ENCODE measurements around the gene SPINT1.

Gene SPINT1

DNA sequence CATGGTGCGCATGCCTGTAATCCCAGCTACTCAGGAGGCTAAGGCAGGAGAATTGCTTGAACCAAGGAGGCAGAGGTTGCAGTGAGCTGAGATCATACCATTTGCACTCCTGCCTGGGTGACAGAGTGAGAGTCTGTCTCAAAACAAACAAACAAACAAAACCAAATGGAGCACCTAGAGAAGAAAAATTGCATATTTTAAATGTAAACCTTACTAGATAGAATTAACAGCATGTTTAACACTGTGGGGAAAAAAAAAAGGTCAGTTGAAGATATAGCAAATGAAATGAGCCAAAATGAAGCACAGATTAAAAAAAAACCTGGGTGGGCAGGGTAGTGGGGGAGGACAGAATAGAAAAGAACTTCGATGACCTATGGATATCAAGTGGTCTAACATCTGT is 22.7 kb upstream of the SPINT1 start:
- Mint-ChIP-seq H3K9me3 (no peaks in the 10 kb centered on the region), H3K36me3 (ENCODE audit: low read depth) (peaks cover under 1% of the 10 kb centered on the region), H3K4me1 (ENCODE audit: low read depth) (no peaks in the 10 kb centered on the region), H3K4me3 (no peak overlapping the region), H3K27ac (no peak overlapping the region), H3K27me3 (no peaks in the 10 kb centered on the region)
- no peak for DNase-seq

DNA sequence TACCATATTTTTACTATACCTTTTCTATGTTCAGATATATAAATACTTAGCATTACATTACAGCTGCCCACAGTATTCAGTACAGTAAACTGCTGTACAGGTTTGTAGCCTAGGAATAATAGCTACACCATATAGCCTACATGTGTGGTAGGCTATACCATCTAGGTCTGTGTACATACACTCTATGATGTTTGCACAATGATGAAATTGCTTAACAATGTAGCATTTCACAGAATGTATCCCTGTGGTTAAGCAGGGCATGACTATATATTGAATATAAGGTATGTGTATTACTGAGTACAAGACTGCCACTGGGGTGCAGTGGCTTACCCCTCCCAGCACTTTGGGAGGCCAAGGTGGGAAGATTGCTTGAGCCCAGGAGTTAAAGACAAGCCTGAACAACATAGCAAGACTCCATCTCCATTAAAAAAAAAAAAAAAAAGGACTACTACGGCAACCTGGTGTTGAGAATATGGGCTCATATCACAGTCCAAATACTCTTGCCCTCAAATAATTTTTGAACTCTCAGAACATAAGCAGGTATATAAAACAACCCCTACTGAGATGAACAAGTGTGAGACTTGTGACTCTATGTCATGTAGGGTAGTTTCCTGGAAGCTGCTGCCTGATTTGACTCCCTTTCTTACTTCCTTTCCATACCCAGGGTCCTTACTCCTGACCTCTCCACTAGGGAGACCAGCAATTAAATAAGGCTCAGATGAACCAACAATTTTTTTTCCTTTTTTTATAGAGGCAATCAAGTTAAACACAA is 20.1 kb upstream of the SPINT1 start:
- Mint-ChIP-seq H3K36me3 (ENCODE audit: low read depth) (no peaks in the 10 kb centered on the region), H3K27me3 (no peaks in the 10 kb centered on the region), H3K27ac (no peak overlapping the region), H3K4me3 (no peak overlapping the region), H3K4me1 (ENCODE audit: low read depth) (no peaks in the 10 kb centered on the region), H3K9me3 (no peaks in the 10 kb centered on the region)
- DNase-seq: no peak

DNA sequence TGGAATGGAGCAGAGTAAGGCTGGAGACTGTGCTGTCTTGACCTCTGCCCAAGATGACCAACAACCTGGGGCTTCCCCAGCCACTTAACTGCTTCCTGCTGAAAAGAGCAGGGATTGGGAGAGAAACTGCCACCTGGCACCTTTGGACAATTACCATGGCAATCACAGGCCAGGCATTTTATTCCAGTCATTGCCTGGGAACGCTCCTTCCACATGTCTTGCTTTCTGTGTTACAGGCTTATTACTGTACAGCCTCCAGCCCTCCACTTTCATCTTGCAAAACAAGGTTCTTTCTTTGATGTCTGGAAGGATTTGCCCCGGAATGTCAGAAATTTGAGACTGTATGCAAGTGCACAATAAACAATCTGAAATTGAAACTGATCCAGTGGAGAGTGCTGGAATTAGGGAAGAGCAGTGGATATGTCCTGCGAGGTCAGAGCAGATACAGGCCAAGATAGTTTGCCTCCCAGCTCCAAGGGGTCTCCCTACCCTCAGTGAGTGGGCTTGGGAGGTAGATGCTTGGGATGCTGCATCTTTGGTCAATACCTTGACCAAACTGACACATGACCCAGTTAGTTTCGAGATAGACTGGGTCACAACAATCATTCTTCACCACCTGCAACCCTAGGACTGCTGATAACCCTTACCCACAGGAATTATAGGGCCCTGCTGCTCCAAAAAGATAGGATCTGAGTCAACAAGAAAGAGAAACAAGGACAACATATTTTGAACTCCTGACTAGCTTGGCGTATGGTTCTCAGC is 18.0 kb upstream of the SPINT1 start:
- Mint-ChIP-seq H3K27ac (no peak overlapping the region), H3K9me3 (no peaks in the 10 kb centered on the region), H3K4me3 (no peak overlapping the region), H3K27me3 (no peaks in the 10 kb centered on the region), H3K4me1 (ENCODE audit: low read depth) (no peaks in the 10 kb centered on the region), H3K36me3 (ENCODE audit: low read depth) (no peaks in the 10 kb centered on the region)
- no peak for DNase-seq

DNA sequence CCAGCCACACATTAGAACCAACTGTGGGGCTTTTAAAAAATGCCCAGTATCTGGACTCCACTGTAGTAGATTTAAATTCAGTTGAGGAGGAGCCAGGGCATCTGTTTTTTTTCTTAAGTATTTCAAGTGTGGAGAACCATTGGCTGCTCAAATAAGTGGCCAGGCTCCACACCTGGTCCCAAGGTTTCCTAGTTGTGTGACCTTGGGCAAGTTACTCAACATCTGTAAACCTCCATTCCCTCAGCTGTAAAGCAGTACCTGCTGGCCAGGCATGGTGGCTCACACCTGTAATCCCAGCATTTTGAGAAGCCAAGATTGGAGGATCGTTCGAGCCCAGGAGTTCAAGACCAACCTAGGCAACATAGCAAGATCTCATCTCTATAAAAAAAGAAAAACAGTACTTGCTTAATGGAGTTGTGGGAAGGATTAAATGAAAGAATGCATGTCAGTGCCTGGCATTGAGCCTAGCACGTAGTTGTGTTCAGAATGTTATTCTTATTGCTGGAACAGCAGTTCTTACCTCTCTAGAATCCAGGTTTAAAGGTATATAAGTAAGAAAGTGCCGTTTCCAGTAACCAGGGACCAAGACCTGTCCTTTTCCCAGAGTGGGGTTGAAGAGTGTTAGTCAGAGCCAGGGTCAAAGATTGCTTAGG is 17.3 kb upstream of the SPINT1 start:
- Mint-ChIP-seq H3K36me3 (ENCODE audit: low read depth) (no peaks in the 10 kb centered on the region), H3K27ac (no peak overlapping the region), H3K27me3 (no peaks in the 10 kb centered on the region), H3K9me3 (no peaks in the 10 kb centered on the region), H3K4me1 (ENCODE audit: low read depth) (no peaks in the 10 kb centered on the region), H3K4me3 (no peak overlapping the region)
- DNase-seq: no peak

DNA sequence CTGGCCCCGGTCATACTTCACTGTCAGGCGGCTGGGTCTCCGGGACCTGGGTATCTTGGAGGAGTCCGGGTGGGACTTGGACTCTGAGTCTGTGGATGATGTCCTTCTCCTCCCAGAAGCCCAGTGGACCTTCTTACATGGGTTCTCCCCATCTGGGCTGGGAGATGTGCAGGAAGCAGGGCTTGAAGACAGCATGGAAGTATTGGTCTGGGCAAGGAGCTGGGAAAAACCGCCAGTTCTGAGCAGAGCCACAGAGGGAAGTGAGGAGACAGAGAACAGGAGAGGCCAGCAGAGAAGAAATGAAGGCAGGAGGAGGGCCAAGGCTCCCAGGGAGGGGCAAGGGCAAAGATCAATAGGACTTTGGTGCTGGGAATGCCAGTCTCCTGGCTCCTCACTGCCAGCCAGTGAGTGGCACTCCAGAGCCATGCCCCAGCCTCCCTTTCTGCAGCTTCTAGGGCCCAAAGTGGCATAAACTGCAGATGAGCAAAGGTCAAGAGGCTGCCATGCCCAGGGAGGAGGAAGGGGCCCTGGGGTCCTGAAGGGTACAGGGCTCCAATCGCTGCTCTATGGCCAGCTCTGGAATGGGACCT is 15.3 kb upstream of the SPINT1 start, which contains the start of gene PPP1R14D:
Gene PPP1R14D (minus strand): TSS at position 262 of the 590 bp plus-strand sequence. CDS start 67 bp downstream, at position 195.
- no peaks in the 10 kb centered on the region for H3K27me3 Mint-ChIP-seq
- H3K27ac Mint-ChIP-seq: no peak within 1 kb of the TSS
- DNase-seq: no peak
- H3K36me3 Mint-ChIP-seq (ENCODE audit: low read depth): no peaks in the 10 kb centered on the region
- H3K4me3 Mint-ChIP-seq: no peak within 1 kb of the TSS
- no peaks in the 10 kb centered on the region for H3K9me3 Mint-ChIP-seq
- H3K4me1 Mint-ChIP-seq (ENCODE audit: low read depth): no peaks in the 10 kb centered on the region

DNA sequence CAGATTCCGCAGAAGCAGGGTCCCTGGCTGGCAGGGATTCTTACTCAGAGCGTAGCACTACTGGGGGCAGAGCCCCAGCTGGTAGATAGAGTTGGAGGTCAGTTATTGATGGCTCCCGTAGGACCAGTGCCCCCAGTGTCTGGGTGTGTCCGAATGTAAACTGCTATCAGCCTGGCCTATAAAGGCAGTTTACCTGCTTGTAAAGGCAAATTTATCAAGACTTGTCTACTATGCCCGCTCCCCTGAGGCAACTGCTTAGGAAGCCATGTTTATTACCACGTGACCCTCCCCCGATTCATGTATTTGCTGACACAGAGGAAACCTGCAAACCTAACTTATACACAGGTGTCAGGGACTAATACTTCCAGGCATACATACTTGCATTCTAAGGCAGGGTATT is 14.7 kb upstream of the SPINT1 start:
- Mint-ChIP-seq H3K27ac (no peak overlapping the region), H3K9me3 (no peaks in the 10 kb centered on the region), H3K36me3 (ENCODE audit: low read depth) (no peaks in the 10 kb centered on the region), H3K4me1 (ENCODE audit: low read depth) (no peaks in the 10 kb centered on the region), H3K27me3 (no peaks in the 10 kb centered on the region), H3K4me3 (no peak overlapping the region)
- DNase-seq: no peak

DNA sequence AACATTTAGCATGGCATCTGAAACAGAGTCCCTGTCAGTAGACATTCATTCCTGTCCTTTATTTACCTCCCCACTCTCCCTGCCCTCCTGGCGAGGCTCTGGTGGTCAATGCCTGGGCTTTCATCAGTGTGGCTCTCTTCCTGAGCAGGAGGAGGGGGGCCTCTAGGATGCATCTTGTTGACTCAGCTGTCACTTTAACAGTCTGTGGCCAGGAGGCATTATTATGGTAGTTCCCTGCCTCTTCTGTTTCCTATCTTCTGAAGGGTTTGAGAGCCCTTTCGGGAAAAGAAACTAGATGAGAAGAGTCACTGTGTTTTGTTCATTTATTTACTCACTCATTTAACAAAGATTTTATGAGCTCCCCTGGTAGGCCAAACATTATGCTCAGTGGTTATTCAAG is 13.0 kb upstream of the SPINT1 start:
- Mint-ChIP-seq H3K36me3 (ENCODE audit: low read depth) (no peaks in the 10 kb centered on the region), H3K4me1 (ENCODE audit: low read depth) (no peaks in the 10 kb centered on the region), H3K4me3 (no peak overlapping the region), H3K9me3 (no peaks in the 10 kb centered on the region), H3K27ac (no peak overlapping the region), H3K27me3 (no peaks in the 10 kb centered on the region)
- no peak for DNase-seq

DNA sequence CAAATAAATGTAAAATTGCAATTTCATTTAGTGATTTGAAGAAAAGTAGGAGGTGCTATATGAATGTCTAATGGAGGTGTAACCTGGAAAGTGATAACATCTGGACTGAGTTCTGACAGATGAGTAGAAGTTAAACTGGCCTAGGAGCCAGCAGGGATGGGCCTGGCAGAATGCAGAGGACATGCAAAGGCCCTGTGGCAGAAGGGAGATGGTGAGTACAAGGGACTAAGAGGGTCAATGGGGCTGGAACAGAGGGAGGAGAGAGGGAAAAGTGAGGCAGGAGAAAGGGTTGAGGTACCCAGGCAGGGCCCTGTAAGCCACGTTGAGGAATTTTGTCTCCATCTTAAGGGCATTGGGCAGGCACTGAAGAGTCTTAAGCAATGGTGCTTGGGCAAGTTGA is 12.0 kb upstream of the SPINT1 start:
- Mint-ChIP-seq H3K27me3 (no peaks in the 10 kb centered on the region), H3K4me3 (no peak overlapping the region), H3K36me3 (ENCODE audit: low read depth) (no peaks in the 10 kb centered on the region), H3K9me3 (no peaks in the 10 kb centered on the region), H3K27ac (no peak overlapping the region), H3K4me1 (ENCODE audit: low read depth) (no peaks in the 10 kb centered on the region)
- DNase-seq: no peak

DNA sequence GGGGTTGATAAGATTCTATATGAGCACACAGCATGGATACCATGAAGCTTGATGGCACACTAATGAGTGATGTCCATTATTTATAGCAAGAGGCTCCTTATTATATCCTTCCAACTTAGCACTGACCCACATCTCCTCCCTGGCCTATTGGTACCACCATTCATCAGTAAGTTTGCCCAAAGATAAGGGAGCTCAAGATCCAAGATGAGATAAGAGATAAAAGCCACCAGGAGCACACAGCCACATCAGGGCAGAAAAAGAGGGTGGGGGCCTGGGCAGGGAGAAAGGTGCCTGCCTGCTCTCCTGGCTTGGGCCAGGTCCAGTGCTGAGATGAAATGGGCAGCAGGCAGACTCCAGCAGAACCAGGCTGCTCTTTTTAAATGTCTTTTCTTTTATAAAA is 10.9 kb upstream of the SPINT1 start:
- no peaks in the 10 kb centered on the region for H3K4me1 Mint-ChIP-seq (ENCODE audit: low read depth)
- H3K36me3 Mint-ChIP-seq (ENCODE audit: low read depth): no peaks in the 10 kb centered on the region
- H3K27me3 Mint-ChIP-seq: no peaks in the 10 kb centered on the region
- DNase-seq: no peak
- no peak overlapping the region for H3K27ac Mint-ChIP-seq
- H3K4me3 Mint-ChIP-seq: no peak overlapping the region
- no peaks in the 10 kb centered on the region for H3K9me3 Mint-ChIP-seq

DNA sequence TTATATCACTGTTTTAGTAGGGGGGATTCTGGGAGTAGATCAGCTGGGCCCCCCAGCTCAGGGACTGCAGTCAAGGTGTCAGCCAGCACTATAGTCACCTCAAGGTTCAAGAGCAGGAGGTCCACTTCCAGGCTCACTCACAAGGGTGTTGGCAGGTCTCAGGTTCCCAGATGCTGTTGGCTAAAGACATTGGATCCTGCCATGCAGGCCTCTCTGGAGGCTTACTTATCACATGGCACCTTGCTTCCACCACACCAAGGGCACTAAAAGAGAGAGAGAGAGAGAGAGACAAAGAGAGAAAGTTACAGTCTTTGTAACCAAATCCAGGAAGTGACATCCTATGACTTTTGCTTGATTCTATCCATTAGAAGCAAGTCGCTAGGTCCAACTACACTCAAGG is 7.8 kb upstream of the SPINT1 start:
- no peaks in the 10 kb centered on the region for H3K27me3 Mint-ChIP-seq
- no peaks in the 10 kb centered on the region for H3K36me3 Mint-ChIP-seq (ENCODE audit: low read depth)
- H3K4me3 Mint-ChIP-seq: no peak overlapping the region
- no peaks in the 10 kb centered on the region for H3K9me3 Mint-ChIP-seq
- H3K27ac Mint-ChIP-seq: no peak overlapping the region
- DNase-seq: no peak
- H3K4me1 Mint-ChIP-seq (ENCODE audit: low read depth): no peaks in the 10 kb centered on the region

DNA sequence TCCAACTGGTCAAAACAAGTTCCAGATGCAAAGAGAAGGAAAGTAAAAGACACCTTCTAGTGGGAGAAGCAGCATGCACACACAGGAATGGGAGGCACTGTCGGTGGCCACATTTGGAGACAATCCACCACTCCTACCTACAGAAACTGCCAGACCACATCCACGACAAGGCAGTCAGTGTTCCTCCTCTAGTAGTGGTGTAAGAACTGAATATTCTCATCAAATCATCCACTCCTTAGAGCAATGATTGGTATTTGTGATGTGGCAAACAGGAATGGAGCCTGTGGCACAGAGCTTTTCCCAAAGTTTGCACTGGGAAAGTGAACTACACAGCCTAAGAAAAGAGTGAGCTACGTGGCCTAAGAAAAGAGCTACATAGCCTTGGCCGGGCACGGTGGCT is 5.1 kb upstream of the SPINT1 start:
- Mint-ChIP-seq H3K4me3 (no peak overlapping the region), H3K27me3 (peaks cover 8% of the 10 kb centered on the region), H3K27ac (no peak overlapping the region), H3K36me3 (ENCODE audit: low read depth) (no peaks in the 10 kb centered on the region), H3K9me3 (no peaks in the 10 kb centered on the region), H3K4me1 (ENCODE audit: low read depth) (peaks cover 5% of the 10 kb centered on the region)
- DNase-seq: no peak

DNA sequence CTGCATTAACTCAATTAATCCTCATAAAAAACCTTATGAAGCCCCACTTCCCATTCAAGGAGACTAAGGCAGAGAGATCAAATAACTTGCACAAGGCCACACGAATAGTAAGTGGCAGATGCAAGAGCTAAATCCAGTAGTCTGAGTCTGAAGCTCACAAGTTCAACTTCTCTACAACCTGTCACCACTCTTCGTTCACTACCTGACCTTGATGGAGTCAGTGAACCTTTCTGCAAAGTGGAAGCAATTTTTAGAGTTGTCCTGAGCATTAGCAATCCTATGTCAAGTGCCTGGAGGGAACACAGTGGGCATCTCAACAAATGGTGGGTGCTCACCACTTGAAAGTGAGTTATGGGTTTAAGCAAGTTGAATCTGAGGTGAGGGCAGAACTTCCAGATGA is 2.1 kb upstream of the SPINT1 start:
- H3K36me3 Mint-ChIP-seq (ENCODE audit: low read depth): no peaks in the 10 kb centered on the region
- DNase-seq: no peak
- peaks cover 19% of the 10 kb centered on the region for H3K4me1 Mint-ChIP-seq (ENCODE audit: low read depth)
- H3K9me3 Mint-ChIP-seq: no peaks in the 10 kb centered on the region
- H3K27me3 Mint-ChIP-seq: peaks cover 12% of the 10 kb centered on the region
- H3K4me3 Mint-ChIP-seq: no peak overlapping the region
- no peak overlapping the region for H3K27ac Mint-ChIP-seq

DNA sequence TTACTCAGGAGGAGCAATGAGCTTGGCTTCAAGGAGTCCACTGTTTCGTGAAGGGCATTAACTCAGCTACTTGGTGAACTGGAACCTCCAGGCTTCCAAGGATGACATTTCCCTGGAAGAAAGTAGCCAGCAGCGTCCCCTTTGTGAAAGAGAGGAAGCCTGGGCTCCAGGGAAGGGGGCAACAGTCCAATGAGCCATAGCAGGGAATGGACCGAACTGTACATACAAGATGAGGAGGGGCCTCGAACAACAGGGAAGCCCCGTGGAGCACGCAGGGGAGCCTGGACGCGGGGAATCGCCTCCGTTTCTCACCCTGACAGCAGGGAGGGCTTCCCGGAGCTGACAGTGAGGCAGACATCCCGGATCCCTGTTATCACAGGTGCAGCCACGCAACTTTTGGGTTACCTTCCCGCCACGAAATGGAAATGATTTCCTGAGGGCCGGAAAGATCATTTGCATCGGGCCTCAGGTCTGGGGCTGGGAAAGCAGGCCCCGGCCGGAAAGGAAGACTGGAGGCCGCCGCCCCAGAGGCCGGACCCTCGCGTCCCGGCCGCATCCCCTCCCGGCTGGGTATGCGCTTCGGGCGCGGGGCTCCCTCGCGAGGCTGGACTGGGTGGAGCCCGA is 475 bp upstream of the SPINT1 start:
- no peak for DNase-seq
- no peaks in the 10 kb centered on the region for H3K36me3 Mint-ChIP-seq (ENCODE audit: low read depth)
- peaks cover 12% of the 10 kb centered on the region for H3K27me3 Mint-ChIP-seq
- peak overlapping the region; percentile 68 for H3K4me3 Mint-ChIP-seq
- H3K27ac Mint-ChIP-seq: no peak overlapping the region
- peaks cover 29% of the 10 kb centered on the region for H3K4me1 Mint-ChIP-seq (ENCODE audit: low read depth)
- no peaks in the 10 kb centered on the region for H3K9me3 Mint-ChIP-seq

DNA sequence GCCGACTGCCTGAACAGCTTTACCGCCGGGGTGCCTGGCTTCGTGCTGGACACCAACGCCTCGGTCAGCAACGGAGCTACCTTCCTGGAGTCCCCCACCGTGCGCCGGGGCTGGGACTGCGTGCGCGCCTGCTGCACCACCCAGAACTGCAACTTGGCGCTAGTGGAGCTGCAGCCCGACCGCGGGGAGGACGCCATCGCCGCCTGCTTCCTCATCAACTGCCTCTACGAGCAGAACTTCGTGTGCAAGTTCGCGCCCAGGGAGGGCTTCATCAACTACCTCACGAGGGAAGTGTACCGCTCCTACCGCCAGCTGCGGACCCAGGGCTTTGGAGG is 815 bp downstream of the SPINT1 start:
- peak overlapping the region; percentile 80 for H3K4me3 Mint-ChIP-seq
- H3K36me3 Mint-ChIP-seq (ENCODE audit: low read depth): no peaks in the 10 kb centered on the region

More for the DNA sequence above, 815 bp downstream of the SPINT1 start:
- H3K27me3 Mint-ChIP-seq: peaks cover 12% of the 10 kb centered on the region
- peaks cover 29% of the 10 kb centered on the region for H3K4me1 Mint-ChIP-seq (ENCODE audit: low read depth)
- H3K9me3 Mint-ChIP-seq: no peaks in the 10 kb centered on the region
- peak overlapping the region; percentile 8 for H3K27ac Mint-ChIP-seq
- peak; percentile 69 for DNase-seq
